ENCODE results near the gene NLGN1. TPM values are rescaled to one million over a fixed set of nuclear protein-coding genes. Genes with fewer than 3 reads are reported as not detected.

Gene NLGN1
- total and polyA plus RNA-seq, 2 of the 8 experiments (the other 6 are each of a cell fraction or from before 2014, with no cell fraction given): 7.8 to 14.8 TPM

DNA sequence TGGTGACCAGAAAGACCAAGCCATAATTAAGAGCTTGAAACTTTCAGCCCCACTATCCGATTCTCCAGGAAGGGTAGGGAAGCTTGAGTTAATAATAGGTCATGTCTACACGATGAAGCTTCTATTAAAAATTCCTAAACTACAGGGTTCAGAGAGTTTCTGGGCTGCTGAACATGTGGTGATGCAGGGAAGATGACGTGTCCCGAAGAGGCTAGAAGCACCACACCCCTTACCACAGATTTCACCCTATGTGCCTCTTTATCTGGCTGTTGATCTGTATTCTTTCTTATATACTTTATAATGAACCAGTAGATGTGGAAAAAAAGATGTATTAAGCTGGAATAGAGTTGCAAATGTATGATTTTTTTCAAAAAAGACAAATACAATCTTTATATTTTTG lies 473.4 kb downstream of the NLGN1 start (continued):
- no peak for TF ChIP-seq RNF2 (IDR thresholded peaks at IDR 0.05; ENCODE audit: borderline replicate concordance, low read depth, low read length, missing control alignments, poor library complexity, severe bottlenecking)
- TF ChIP-seq TCF12 (IDR thresholded peaks at IDR 0.05; ENCODE audit: low read depth, low read length): no peak
- TF ChIP-seq SAP30 (IDR thresholded peaks at IDR 0.05; ENCODE audit: insufficient read depth, insufficient replicate concordance, low read length): no peak
